Stimulated activated CD4-positive, alpha-beta T cell treated with anti-CD3 and anti-CD28 coated beads, Interleukin-15, amount 100 ng/mL, for 1 hour (primary cell): ENCODE results near the gene DNAI1.
"Not testable (repeated sequence)": the region's sequence is repeated elsewhere in the genome, so short reads cannot be mapped to it uniquely, and the experiment has no call there.

Experiments used
- DNase-seq, 2 donors: peaks; one replicate each; pipeline ENCODE4 v3.0.0-alpha.2; 2020; ENCODE audit warnings: low read depth in 1 of 2, low spot score in 1 of 2

Gene DNAI1

DNA sequence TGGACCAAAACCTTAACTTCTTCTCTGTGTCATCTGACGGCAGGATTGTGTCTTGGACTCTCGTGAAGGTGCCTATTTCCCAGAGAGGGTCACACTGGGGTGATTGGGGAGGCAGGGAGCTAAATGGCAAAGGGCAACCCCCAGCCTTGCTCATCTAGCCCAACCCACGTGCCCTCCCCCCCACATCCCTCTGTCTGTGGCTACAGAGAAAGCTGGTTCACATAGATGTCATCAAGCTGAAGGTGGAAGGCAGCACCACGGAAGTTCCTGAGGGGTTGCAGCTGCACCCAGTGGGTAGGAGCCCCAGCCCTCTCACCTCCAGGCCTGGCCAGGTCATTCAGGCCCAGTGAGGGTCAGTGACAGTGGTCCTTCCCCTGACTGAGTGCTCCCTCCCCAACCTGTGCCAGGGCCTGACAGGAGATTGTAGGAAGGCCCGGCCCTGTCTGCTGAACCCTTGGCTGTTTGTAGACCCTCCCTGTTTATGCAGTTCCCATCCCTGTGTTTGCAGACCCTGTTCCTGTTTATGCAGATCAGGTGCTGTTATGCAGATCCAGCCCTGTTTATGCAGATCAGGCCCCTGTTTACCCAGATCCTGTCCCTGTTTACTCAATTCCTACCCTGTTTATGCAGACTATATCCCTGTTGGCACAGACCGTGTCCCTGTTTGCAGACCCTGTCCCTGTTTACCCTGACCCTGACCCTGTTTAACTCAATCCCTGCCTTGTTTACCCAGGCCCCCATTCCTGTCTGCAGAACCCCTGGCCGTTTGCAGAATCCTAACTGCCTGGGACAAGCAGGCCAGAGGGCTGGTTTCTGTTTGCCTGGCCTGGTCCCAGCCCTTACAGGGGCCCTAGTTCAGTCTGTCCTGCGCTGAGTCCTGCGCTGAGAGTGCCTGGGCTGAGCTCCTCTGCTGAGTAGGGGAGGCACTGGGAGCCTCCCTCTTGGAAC is 53.8 kb downstream of the DNAI1 start:
- DNase-seq = no peak

DNA sequence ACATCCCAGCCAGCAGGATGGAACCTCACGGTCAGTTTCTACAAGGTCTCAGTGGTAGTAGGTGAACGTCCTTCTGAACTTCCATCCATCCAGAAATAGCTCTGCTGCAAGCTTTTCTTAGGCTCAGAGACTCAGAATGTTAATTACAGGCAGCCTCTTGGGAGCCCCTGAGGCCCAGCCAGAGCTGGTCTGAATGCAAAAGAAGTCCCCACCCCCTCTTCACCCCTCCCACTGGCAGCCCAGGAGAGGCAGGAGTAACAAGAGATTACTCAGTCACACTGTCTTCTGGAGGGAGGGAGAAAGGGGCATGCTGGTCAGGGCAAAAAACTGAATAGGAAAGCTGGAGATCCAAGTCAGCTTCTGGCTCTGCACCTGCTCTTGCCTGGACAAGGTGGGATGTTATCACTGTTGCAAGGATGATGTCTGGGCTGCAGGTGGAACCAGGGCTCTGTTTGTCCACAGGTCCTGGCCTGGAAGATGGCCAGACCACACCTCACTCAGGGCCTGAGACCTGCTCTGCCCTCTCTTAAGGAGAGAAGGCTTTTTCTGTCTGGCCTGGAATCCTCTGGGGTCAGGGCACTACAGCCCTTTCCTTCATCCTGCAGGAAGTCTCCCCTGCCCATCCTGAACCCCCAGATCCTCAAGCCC is 55.1 kb downstream of the DNAI1 start:
- no peak for DNase-seq

DNA sequence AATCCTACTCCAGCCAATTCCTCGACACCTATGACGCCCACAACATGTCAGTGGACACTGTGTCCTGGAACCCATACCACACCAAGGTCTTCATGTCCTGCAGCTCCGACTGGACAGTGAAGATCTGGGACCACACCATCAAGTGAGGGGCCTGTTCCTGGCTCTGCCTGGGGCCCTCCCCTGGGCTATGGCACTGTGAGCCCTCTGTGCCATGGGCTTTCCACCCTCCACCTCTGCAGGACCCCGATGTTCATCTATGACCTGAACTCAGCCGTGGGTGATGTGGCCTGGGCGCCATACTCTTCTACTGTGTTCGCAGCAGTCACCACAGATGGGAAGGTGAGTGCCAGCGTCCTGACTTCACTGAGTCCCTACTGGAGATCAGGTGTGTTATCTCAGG is 55.8 kb downstream of the DNAI1 start:
- DNase-seq = no peak

DNA sequence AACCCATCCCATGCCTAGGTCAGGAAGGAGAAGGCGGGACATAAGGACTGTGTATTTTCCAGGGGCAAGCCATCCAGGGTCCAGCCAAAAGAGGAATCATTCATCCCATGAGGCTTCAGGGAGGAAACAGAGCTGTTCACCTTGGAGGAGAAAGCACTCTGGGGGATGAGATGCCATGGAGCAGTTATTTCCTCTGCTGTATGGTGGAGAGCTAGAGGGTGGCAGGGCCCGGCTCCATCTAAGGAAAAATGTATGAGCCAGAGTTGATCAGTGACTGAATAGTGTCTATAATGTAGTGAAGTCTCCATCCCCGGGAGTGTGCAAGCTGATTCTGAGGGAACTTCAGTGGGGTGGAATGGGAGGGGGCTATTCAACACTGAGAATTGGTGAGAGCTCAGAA is 56.2 kb downstream of the DNAI1 start:
- no peak for DNase-seq

DNA sequence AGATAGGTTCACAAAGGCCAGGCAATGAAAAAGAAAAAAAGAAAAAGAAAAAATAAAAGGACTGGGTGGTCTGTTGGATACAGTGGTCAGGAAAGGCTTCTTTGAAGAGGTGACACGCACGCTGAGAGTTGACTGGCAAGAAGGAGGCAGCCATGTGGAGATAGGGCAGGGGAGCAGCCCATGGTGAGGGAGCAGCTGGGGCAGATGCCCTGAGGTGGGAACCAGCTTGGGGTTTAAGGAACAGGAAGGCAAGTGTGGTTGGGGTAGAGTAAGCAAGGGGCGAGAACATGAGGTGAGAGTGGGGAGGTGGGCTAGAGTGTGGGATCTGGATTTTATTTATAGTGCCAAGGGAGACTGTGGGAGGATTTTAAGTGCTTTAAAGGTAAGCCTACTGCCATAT is 57.4 kb downstream of the DNAI1 start:
- DNase-seq = no peak

DNA sequence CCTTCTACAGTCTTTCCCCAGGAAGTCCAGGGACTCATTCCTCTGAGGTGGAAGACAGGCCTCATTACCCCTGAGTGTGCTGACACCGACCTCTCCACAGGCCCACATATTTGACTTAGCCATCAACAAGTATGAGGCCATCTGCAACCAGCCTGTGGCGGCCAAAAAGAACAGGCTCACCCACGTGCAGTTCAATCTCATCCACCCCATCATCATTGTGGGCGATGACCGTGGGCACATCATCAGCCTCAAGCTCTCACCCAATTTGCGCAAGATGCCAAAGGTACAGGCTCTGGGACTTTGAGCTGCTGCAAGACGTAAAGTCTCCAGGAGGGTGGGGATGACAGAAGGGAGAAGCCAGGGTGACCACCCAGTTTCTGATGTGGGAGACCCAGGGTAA is 58.6 kb downstream of the DNAI1 start:
- no peak for DNase-seq

DNA sequence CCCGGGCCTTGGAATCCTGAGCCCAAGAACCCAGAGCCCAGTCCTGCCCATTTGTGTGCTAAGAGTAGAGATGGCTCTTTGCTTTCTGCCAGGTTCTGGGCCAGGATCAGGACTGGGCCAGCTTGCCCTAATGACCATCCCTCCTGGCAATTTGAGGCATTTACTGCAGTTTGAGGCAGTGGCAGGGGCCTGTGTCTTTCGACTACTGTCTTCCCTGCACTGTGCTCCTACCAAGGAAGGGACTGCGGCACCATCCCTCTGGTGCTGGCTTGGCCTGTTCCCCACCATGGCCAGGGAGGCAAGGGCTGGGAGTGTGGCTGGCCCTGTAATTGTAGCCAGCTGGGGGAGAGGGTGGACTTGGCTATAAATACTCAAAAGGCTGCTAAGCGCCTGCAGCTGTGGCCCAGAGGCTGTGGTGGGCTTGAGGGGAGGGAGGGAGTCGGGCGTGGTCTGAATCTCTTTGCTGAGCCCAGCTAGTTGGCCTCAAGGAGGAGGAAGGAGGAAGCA is 59.6 kb downstream of the DNAI1 start:
- no peak for DNase-seq

DNA sequence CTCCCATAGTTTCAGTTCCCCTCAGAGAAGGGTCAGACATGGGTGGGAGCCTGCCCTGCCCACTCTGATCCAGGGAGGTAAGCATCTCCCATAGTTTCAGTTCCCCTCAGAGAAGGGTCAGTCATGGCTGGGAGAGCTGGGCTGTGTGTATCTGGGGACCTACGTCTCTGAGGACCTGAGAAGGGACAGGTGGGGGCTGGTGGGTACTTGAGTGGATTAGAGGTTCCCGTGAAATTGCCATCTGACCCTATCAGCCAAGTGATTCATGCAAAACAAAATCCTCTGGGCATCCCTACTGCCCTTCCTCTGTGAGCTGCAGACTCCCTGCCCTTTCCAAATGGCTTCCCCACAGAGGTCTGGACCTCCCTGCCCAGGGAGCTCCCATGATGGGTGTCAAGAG is 60.3 kb downstream of the DNAI1 start:
- DNase-seq = no peak

- no peak for DNase-seq
These were observed 60.9 kb downstream of the DNAI1 start for GRCh38 chr9:34519321-34520020.

GRCh38 chr9:34520096-34520495 is 61.5 kb downstream of the DNAI1 start:
- DNase-seq = no peak

GRCh38 chr9:34520505-34521385 is 62.1 kb downstream of the DNAI1 start:
- no peak for DNase-seq

DNA sequence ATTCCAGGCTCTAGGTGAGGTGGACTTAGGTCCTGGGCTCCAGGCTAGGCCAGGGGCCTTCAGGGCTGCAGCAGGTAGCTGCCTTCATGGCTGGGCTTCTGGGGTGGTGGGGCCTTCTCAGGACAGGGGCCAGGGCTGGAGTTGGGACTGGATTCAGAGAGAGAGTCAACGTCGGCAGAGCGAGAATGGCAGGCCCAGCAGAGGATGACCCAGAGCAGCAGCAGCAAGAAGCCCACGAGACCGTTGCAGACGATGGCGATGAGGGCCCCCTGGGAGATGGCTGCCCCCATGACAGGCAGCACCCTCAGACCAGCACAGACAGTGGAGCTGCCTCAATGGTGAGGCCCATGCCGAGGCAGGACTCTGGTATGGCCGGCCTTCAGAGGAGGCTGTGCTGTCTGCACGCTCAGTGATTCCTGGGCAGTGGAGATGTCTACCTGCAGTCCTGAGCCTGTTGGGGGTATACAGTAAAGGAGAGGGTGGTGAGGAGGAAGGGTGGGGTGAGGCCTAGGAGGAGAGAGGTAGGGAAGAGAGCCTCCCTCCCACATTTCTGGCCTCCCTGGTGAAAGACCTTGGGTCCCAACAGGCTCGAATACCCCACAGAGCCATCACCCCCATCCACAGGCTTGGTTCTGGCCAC is 62.9 kb downstream of the DNAI1 start:
- DNase-seq = no peak

DNA sequence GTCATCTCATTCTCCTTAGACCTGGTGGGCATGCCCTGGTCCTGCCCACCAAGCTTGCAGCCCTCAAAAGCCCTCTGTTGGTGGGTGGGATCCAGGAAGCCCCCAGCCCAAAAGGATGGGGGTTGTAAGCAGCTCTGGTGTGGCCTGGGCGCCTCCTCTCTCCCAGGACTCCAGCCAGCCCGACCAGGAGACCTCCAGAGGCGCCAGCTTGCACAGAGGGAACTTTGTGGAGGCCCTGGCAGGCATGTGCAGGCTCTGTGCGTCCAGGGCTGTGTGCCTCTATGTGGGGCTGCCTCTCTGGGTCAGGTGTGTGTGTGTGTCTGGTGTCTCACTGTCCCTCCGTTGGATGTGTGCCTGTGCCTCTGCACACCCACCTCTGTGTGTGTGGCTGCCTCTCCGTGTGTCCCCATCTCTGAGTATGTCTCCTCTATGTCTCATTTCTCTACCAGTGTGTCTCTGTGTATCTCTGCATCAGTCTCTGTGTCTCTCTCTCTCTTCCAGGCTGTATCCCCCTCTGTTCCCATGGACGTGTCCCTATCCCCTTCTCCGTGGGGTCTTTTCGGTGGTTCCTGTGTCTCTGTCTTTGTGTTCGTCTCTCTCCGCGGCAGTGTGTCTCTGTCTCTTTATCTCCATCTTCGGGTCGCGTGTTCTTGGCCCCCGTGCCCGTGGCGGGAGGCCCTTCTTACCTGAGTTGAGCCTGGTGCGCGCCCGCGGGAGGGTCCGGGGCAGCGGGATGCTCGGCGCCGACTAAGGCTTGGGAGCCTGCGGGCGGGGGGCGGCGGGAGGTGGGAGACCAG is 63.7 kb downstream of the DNAI1 start:
- no peak for DNase-seq

DNA sequence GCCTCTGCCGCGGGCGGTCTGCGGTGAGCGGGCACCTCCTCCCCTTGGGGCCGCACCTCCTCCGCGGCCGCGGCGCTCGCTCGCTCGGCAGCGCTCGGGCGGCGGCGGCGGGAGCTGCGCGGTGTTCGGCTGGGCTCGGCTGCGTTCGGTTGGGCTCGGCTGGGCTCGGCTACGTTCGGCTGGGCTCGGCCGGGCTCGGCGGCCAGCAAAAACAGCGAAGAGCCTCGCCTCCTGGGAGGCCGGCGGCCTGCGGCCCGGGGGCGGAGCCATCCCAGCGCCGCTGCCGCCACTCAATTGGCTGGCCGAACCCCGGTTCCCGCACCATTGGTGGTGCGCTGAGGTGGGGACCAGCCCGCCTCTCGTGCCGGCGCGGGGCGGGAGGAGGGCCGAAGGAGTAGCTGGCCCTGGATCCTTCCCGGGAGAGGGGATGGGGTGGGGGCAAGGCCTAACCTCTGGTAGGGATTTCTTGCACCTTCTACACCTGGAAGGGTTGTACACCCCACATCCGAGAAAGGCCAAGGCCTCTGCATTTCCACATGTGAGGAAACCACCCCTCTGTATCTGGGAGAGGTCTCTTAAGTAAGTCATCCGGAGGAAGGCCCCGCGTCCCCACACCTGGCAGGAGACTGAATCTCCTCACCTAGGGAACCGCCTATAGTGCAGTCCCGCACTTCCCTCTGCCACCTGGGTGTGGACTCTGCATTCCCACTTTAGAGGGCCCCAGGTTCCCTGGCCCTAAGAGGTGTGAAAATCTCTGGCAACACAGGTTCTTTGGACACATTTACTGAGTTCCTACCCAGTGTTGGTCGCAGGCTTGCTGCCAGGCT is 64.6 kb downstream of the DNAI1 start, which contains the start of gene ENHO:
ENHO (minus strand) TSS at position 20 of the 827 bp plus-strand sequence. CDS start 1,295 bp downstream, outside the sequence.
- peak; percentile 83 to 88 for DNase-seq

GRCh38 chr9:34524349-34524748 is 65.7 kb downstream of the DNAI1 start:
- DNase-seq = no peak

DNA sequence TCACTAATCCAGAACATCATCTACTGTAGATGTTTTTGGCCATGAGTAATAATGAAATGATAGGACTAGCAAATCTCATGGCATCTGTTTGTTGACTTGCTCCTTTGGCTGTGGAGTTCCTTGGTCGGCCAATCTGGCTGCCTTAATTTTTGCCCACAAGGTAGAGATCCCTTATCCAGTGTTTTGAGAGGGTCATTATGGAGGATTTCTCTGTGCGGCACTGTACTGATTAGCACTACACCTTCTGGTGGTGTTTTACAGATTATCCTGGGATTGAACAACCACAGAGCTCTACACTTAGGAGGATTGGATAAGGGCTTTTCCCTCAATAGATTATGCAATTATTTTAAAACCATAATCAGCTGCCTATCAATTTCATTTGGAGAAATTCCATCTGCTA is 67.4 kb downstream of the DNAI1 start:
- no peak for DNase-seq

DNA sequence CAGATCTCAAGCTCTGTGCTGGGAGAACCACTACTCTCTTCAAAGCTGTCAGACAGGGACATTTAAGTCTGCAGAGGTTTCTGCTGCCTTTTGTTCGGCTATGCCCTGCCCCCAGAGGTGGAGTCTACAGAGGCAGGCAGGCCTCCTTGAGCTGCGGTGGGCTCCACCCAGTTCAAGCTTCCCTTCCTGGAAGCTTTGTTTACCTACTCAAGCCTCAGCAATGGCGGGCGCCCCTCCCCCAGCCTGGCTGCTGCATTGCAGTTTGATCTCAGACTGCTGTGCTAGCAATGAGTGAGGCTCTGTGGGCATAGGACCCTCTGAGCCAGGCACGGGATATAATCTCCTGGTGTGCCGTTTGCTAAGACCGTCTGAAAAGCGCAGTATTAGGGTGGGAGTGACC is 73.4 kb downstream of the DNAI1 start:
- not testable (repeated sequence) for DNase-seq

DNA sequence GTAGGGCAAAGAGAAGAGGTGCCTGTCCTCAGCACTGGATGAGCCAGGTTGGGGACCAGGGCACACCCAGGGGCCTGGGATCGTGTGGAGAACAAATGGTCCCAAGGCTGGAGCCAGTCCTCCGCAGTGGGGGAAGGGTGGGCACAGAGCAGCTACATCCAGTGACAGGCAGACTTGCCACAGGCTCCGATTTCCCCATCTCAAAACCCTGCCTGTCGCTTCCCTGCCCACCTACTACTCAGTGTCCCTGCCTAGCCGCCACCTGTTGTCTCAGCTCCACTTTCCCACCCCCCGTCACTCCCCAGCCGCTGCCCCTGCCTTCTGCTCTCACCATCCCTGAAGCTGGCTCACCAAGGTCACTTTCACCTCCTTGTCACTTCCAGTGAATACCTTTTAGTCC is 78.1 kb downstream of the DNAI1 start:
- DNase-seq = no peak
